CD4-positive, alpha-beta T cell (primary cell): Measurements from ENCODE around the gene ZSCAN25. TPM values are rescaled to one million over a fixed set of nuclear protein-coding genes. Genes with fewer than 3 reads are reported as not detected.

ENCODE experiments used
- ATAC-seq: fragments of 200-7000 bp; cut with Tn5 transposase; one replicate; pipeline ENCODE4 v1.10.0; 2022; ENCODE audit warnings: mild to moderate bottlenecking; ENCODE audit not compliant: poor library complexity
- CTCF ChIA-PET: fragments of 350-600 bp; sonication (Branson Sonifier 250); formaldehyde crosslinking; loops from one replicate; lab custom pipeline; 2021; ENCODE audit warnings: antibody characterized with exemption, inconsistent platforms; lab: Charles Lee
- POLR2A ChIA-PET: fragments of 350-600 bp; sonication (Branson Sonifier 250); formaldehyde crosslinking; loops from one replicate; lab custom pipeline; 2021; ENCODE audit warnings: antibody characterized with exemption, inconsistent platforms; lab: Charles Lee
- DNase-seq, 14 experiments: peaks; one replicate each; pipeline ENCODE4 v3.0.0-alpha.2; 2013 to 2020; ENCODE audit warnings: mixed read lengths in 2 of 14
- H3K27ac ChIP-seq, 2 donors: one replicate each; pipeline versions ENCODE4 v1.5.1 to v1.7.0; 2013; ENCODE audit warnings: low read length in 2 of 2, low read depth in 1 of 2, mild to moderate bottlenecking in 1 of 2
- H3K27me3 ChIP-seq, 2 experiments: 1 replicate in 1 of 2; 2 replicates in 1 of 2; pipeline versions ENCODE4 v1.6.1 to v1.7.0; 2013; ENCODE audit warnings: low read length in 2 of 2, control low read depth in 1 of 2, mild to moderate bottlenecking in 1 of 2, moderate library complexity in 1 of 2; ENCODE audit not compliant: insufficient read depth in 2 of 2, control insufficient read depth in 1 of 2
- H3K36me3 ChIP-seq: one replicate; pipeline ENCODE4 v1.6.1; 2013; ENCODE audit warnings: low read length, control low read depth; ENCODE audit not compliant: insufficient read depth
- H3K4me1 ChIP-seq: one replicate; pipeline ENCODE4 v1.6.1; 2013; ENCODE audit warnings: low read length, control low read depth; ENCODE audit not compliant: insufficient read depth
- H3K4me3 ChIP-seq: one replicate; pipeline ENCODE4 v1.5.1; 2013; ENCODE audit warnings: mild to moderate bottlenecking, low read length, moderate library complexity
- H3K9me3 ChIP-seq, 2 experiments: 1 replicate in 1 of 2; 2 replicates in 1 of 2; pipeline versions ENCODE4 v1.6.1 to v1.7.0; 2013; ENCODE audit warnings: low read length in 2 of 2, mild to moderate bottlenecking in 2 of 2, control low read depth in 1 of 2, moderate library complexity in 1 of 2; ENCODE audit not compliant: control insufficient read depth in 1 of 2, insufficient read depth in 1 of 2
- H3K27ac Mint-ChIP-seq: one replicate; pipeline ENCODE4 v1.8.0; 2020; ENCODE audit warnings: mixed read lengths
- H3K27me3 Mint-ChIP-seq: one replicate; pipeline ENCODE4 v1.8.0; 2021; ENCODE audit warnings: mixed read lengths
- H3K36me3 Mint-ChIP-seq: one replicate; pipeline ENCODE4 v1.8.0; 2021; ENCODE audit warnings: low read depth, mixed read lengths
- H3K4me1 Mint-ChIP-seq: one replicate; pipeline ENCODE4 v1.8.0; 2021; ENCODE audit warnings: low read depth, mixed read lengths
- H3K4me3 Mint-ChIP-seq: one replicate; pipeline ENCODE4 v1.8.0; 2020; ENCODE audit warnings: mild to moderate bottlenecking, mixed read lengths
- H3K9me3 Mint-ChIP-seq: one replicate; pipeline ENCODE4 v1.8.0; 2020; ENCODE audit warnings: mixed read lengths
- intact Hi-C, 2 experiments: fragments of 100-400 bp; cut with DNase I in 1 of 2; cut with micrococcal nuclease in 1 of 2; formaldehyde crosslinking; loops; one replicate each; pipeline versions ENCODE4 v1.15.1 to v1.9.0; 2023 to 2025; cut with DNase I, micrococcal nuclease
- total RNA-seq, 174 experiments: library from RNA in 2 of 174; stranded (reverse) in 2 of 174; gene quantifications; one replicate each; pipeline ENCODE4 v1.2.3 and lab custom pipeline; 2021 to 2026
- TF ChIP-seq, protein P1 (sequence below): fragments of 200-600 bp; IDR thresholded peaks from one replicate; pipeline ENCODE4 v1.8.0; 2022; ENCODE audit warnings: antibody characterized with exemption, mild to moderate bottlenecking

Gene ZSCAN25
- total RNA-seq, 2 experiments from 2014 or later, result 41.5 to 44.2 TPM

- ChIA-PET CTCF (no interaction called here), POLR2A (no interaction called here)
- Histone ChIP-seq H3K36me3 (peaks cover 6% of the 10 kb centered on the region), H3K9me3 (no peaks in the 10 kb centered on the region), H3K4me3 (no peak overlapping the region), H3K27ac (no peak overlapping the region), H3K4me1 (no peaks in the 10 kb centered on the region), H3K27me3 (no peaks in the 10 kb centered on the region)
- intact Hi-C loops, result no loop called here
- H3K27me3 Mint-ChIP-seq, result no peaks in the 10 kb centered on the region
- H3K27ac Mint-ChIP-seq, result no peak overlapping the region
- TF ChIP-seq, protein P1, sequence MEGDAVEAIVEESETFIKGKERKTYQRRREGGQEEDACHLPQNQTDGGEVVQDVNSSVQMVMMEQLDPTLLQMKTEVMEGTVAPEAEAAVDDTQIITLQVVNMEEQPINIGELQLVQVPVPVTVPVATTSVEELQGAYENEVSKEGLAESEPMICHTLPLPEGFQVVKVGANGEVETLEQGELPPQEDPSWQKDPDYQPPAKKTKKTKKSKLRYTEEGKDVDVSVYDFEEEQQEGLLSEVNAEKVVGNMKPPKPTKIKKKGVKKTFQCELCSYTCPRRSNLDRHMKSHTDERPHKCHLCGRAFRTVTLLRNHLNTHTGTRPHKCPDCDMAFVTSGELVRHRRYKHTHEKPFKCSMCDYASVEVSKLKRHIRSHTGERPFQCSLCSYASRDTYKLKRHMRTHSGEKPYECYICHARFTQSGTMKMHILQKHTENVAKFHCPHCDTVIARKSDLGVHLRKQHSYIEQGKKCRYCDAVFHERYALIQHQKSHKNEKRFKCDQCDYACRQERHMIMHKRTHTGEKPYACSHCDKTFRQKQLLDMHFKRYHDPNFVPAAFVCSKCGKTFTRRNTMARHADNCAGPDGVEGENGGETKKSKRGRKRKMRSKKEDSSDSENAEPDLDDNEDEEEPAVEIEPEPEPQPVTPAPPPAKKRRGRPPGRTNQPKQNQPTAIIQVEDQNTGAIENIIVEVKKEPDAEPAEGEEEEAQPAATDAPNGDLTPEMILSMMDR, result no peak
- ATAC-seq, result no peak
- H3K4me3 Mint-ChIP-seq, result no peak overlapping the region
- no peaks in the 10 kb centered on the region for H3K9me3 Mint-ChIP-seq
- H3K4me1 Mint-ChIP-seq, result no peaks in the 10 kb centered on the region
- no peak for DNase-seq
- peaks cover 73% of the 10 kb centered on the region for H3K36me3 Mint-ChIP-seq
Measured at GRCh38 chr7:99645590-99645989, 28.8 kb downstream of the ZSCAN25 start.

GRCh38 chr7:99648843-99649242, 32.1 kb downstream of the ZSCAN25 start:
- no peak overlapping the region for H3K27ac ChIP-seq
- H3K4me1 ChIP-seq, result no peaks in the 10 kb centered on the region
- H3K27me3 Mint-ChIP-seq, result no peaks in the 10 kb centered on the region
- no peak overlapping the region for H3K4me3 ChIP-seq
- H3K9me3 Mint-ChIP-seq, result no peaks in the 10 kb centered on the region
- no peak overlapping the region for H3K27ac Mint-ChIP-seq
- peaks cover 66% of the 10 kb centered on the region for H3K36me3 Mint-ChIP-seq
- ATAC-seq, result no peak
- ChIA-PET CTCF (no interaction called here), POLR2A (no interaction called here)
- intact Hi-C loops, result no loop called here
- H3K4me3 Mint-ChIP-seq, result no peak overlapping the region
- TF ChIP-seq, protein P1, result no peak
- H3K9me3 ChIP-seq, result peaks cover 0 to 2% of the 10 kb centered on the region in 2 experiments
- no peak for DNase-seq
- H3K4me1 Mint-ChIP-seq, result no peaks in the 10 kb centered on the region
- H3K36me3 ChIP-seq, result peaks cover 8% of the 10 kb centered on the region
- no peaks in the 10 kb centered on the region for H3K27me3 ChIP-seq

GRCh38 chr7:99651290-99651689, 34.5 kb downstream of the ZSCAN25 start:
- Histone ChIP-seq H3K36me3 (peaks cover 2% of the 10 kb centered on the region), H3K27me3 (no peaks in the 10 kb centered on the region), H3K27ac (no peak overlapping the region), H3K4me1 (no peaks in the 10 kb centered on the region), H3K9me3 (peaks cover 0 to 3% of the 10 kb centered on the region in 2 experiments), H3K4me3 (no peak overlapping the region)
- ChIA-PET POLR2A (no interaction called here), CTCF (no interaction called here)
- ATAC-seq (no peak), DNase-seq (no peak)
- intact Hi-C loops, result no loop called here
- Mint-ChIP-seq H3K4me3 (no peak overlapping the region), H3K4me1 (no peaks in the 10 kb centered on the region), H3K9me3 (no peaks in the 10 kb centered on the region), H3K27ac (no peak overlapping the region), H3K27me3 (no peaks in the 10 kb centered on the region), H3K36me3 (peaks cover 49% of the 10 kb centered on the region)
- TF ChIP-seq, protein P1, result no peak
